Sigmoid colon (tissue), 7 donors: ENCODE measurements around the gene CAND1. TPM values are rescaled to one million over a fixed set of nuclear protein-coding genes. Genes with fewer than 3 reads are reported as not detected.

Experiments
- DNase-seq: peaks from one replicate; pipeline ENCODE4 v3.0.0-alpha.2; 2019
- H3K27ac ChIP-seq, 4 donors: fragments of 200-600 bp; sonication (generic); one replicate each; pipeline ENCODE4 v1.5.1; 2016 to 2019; ENCODE audit warnings: mild to moderate bottlenecking in 1 of 4
- H3K27me3 ChIP-seq, 3 donors: fragments of 200-600 bp; sonication (generic); one replicate each; pipeline ENCODE4 v1.5.1; 2019; ENCODE audit warnings: mild to moderate bottlenecking in 1 of 3
- H3K36me3 ChIP-seq, 4 donors: fragments of 200-600 bp; sonication (generic); one replicate each; pipeline ENCODE4 v1.5.1; 2016 to 2019
- H3K4me1 ChIP-seq, 4 donors: fragments of 200-600 bp; sonication (generic); one replicate each; pipeline ENCODE4 v1.5.1; 2017 to 2019
- H3K4me3 ChIP-seq, 4 donors: fragments of 200-600 bp; sonication (generic); one replicate each; pipeline ENCODE4 v1.5.1; 2017 to 2019; ENCODE audit warnings: mild to moderate bottlenecking in 2 of 4, moderate library complexity in 1 of 4
- H3K9me3 ChIP-seq, 4 donors: fragments of 200-600 bp in 3 of 4; sonication (generic) in 3 of 4; one replicate each; pipeline versions ENCODE4 v1.5.1 to v1.6.1; 2013 to 2019
- CTCF ChIP-seq, 4 experiments: fragments of 450-650 bp in 3 of 4; fragments of 200-600 bp in 1 of 4; IDR thresholded peaks; one replicate each; pipeline ENCODE4 v1.5.1; 2016 to 2019; ENCODE audit warnings: antibody characterized with exemption in 4 of 4, mild to moderate bottlenecking in 3 of 4, moderate library complexity in 2 of 4
- EP300 ChIP-seq, 4 donors: sonication (generic); formaldehyde crosslinking; IDR thresholded peaks; one replicate each; pipeline ENCODE4 v1.6.1; 2017; ENCODE audit warnings: antibody characterized with exemption in 4 of 4
- POLR2A ChIP-seq, 2 donors: fragments of 450-650 bp; IDR thresholded peaks; one replicate each; pipeline ENCODE4 v1.6.1; 2016; ENCODE audit warnings: antibody characterized with exemption in 2 of 2, mild to moderate bottlenecking in 2 of 2, moderate library complexity in 2 of 2
- POLR2AphosphoS5 ChIP-seq, 4 donors: sonication (generic); formaldehyde crosslinking; IDR thresholded peaks; one replicate each; pipeline ENCODE4 v1.6.1; 2017; ENCODE audit warnings: antibody characterized with exemption in 4 of 4
- WGBS, 2 donors: extraction: QIAGEN DNeasy Blood & Tissue Kit; methylation state at CpG; one replicate each; pipeline ENCODE4 v1.1.7; 2013; 5-methylcytosine and 5-hydroxymethylcytosine counted together
- intact Hi-C: fragments of 100-400 bp; cut with DNase I; formaldehyde crosslinking; loops from one replicate; pipeline ENCODE4 v1.15.1; 2023
- polyA plus RNA-seq, 3 donors: library from polyadenylated mRNA; stranded (reverse); fragments of 200-250 nt; gene quantifications; one replicate each; pipeline ENCODE4 v1.2.3, GENCODE V29; 2013
- total RNA-seq, 4 donors: library from RNA; depleted of rRNA; stranded (reverse); fragments of >200 nt; gene quantifications; one replicate each; pipeline ENCODE4 v1.1.0, GENCODE V29; 2016
- donor health status: healthy with polysubstance abuse.
- donor health status: Bipolar disorder and iron deficiency.
- donor health status: healthy.

The CAND1 gene
- total and polyA plus RNA-seq, 7 donors, result 10.2 to 86.5 (median 63.0) TPM

GRCh38 chr12:67348683-67349082 is 79.5 kb downstream of the CAND1 start:
- intact Hi-C loops, result no loop called here
- DNase-seq, result no peak
- TF ChIP-seq EP300 (IDR thresholded peaks at IDR 0.05) (no peak), POLR2AphosphoS5 (IDR thresholded peaks at IDR 0.05) (no peak), CTCF (IDR thresholded peaks at IDR 0.05) (no peak), POLR2A (IDR thresholded peaks at IDR 0.05) (no peak)
- WGBS, 2 donors, result 90 to 91% methylated on average over 2 of the region's 2 CpGs
- no peaks in the 10 kb centered on the region for H3K36me3 ChIP-seq
- H3K4me3 ChIP-seq, result no peak overlapping the region
- no peaks in the 10 kb centered on the region for H3K4me1 ChIP-seq
- H3K27ac ChIP-seq, result no peak overlapping the region
- no peaks in the 10 kb centered on the region for H3K9me3 ChIP-seq
- no peaks in the 10 kb centered on the region for H3K27me3 ChIP-seq

DNA sequence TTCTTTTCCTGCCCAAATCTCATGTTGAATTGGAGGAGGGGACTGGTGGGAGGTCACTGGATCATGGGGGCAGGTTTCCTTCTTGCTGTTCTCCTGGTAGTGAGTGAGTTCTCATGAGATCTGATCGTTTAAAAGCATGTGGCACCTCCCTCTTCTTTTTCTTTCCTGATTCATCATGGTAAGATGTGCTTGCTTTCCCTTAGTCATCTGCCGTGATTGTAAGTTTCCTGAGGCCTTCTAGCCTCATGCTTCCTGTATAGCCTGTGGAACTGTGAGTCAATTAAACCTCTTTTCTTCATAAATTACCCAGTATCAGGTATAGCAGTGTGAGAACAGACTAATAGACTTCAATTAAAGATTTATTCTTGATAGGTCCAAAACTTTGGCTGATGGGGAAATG is 83.5 kb downstream of the CAND1 start:
- intact Hi-C loops, result loop anchor here (10.0 kb wide), 1 partner anchor 692 kb away; no protein-coding TSS in a partner anchor
- H3K27ac ChIP-seq, result no peak overlapping the region
- H3K4me1 ChIP-seq, result peaks cover 0 to 26% (median 2%) of the 10 kb centered on the region in 4 donors
- no peak overlapping the region for H3K4me3 ChIP-seq
- DNase-seq, result no peak
- WGBS, 2 donors, result 54 to 59% methylated on average over 2 of the region's 2 CpGs
- no peaks in the 10 kb centered on the region for H3K9me3 ChIP-seq
- H3K27me3 ChIP-seq, result no peaks in the 10 kb centered on the region
- TF ChIP-seq EP300 (IDR thresholded peaks at IDR 0.05) (no peak), POLR2A (IDR thresholded peaks at IDR 0.05) (no peak), POLR2AphosphoS5 (IDR thresholded peaks at IDR 0.05) (no peak), CTCF (IDR thresholded peaks at IDR 0.05) (no peak)
- no peaks in the 10 kb centered on the region for H3K36me3 ChIP-seq

DNA sequence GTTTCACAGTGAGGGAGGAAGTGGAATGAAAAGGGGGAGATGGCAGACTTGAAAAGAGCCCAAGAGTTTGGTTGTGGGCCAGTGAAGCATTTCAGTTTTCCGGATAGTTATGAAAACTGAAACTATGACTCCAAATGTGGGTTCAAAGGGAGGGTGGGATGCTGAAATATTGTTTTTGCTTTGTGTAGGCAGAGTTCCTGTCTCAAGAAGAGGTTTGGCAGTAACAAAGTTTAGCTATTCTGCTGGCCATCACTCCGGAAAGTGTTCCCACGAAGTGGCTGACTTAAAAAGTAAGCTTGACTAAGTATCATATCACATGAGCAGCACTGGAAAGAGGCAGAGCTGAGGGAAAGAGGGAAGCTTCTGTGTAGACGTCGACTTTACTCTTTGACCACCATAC is 85.2 kb downstream of the CAND1 start:
- H3K9me3 ChIP-seq, result no peaks in the 10 kb centered on the region
- peaks cover 0 to 41% (median 2%) of the 10 kb centered on the region in 4 donors for H3K4me1 ChIP-seq
- WGBS, 2 donors, result 52 to 62% methylated on average over 5 of the region's 5 CpGs
- H3K36me3 ChIP-seq, result no peaks in the 10 kb centered on the region
- H3K27me3 ChIP-seq, result no peaks in the 10 kb centered on the region
- H3K27ac ChIP-seq, result peak overlapping the region in 1 of 4 donors; percentile 9
- H3K4me3 ChIP-seq, result no peak overlapping the region
- no peak for TF ChIP-seq EP300 (IDR thresholded peaks at IDR 0.05)
- intact Hi-C loops, result loop anchor here (10.0 kb wide), 1 partner anchor 690 kb away; no protein-coding TSS in a partner anchor
- DNase-seq, result no peak

DNA sequence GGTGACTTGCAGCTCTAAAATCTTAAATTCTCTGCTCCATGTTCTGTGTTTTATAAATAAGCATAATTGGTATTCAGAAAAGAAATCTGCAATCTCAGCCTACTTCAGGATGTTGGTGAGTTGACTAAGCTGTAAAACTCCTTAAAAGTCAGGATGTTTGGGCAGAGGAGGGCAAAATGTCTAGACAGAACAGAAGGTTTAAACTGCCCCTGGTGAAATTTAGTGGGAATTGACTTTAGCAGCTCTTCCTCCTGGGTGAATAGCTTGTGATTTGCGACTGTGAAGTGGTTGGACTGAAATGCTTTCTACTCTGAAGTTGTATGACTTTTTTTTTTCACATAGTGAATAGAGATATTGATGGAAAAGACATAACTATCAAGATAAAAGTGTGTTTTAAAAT is 85.8 kb downstream of the CAND1 start:
- no peak for TF ChIP-seq POLR2A (IDR thresholded peaks at IDR 0.05)
- TF ChIP-seq EP300 (IDR thresholded peaks at IDR 0.05), result no peak
- TF ChIP-seq CTCF (IDR thresholded peaks at IDR 0.05), result no peak
- TF ChIP-seq POLR2AphosphoS5 (IDR thresholded peaks at IDR 0.05), result no peak
- intact Hi-C loops, result loop anchor here (5.0 to 10.0 kb wide), 2 partner anchors 292 to 690 kb away; partner anchors contain the start of gene DYRK2
- DNase-seq, result no peak
- H3K36me3 ChIP-seq, result no peaks in the 10 kb centered on the region
- no peaks in the 10 kb centered on the region for H3K9me3 ChIP-seq
- peaks cover 0 to 41% (median 2%) of the 10 kb centered on the region in 4 donors for H3K4me1 ChIP-seq
- no peak overlapping the region for H3K4me3 ChIP-seq
- H3K27ac ChIP-seq, result peak overlapping the region in 1 of 4 donors; percentile 9
- no peaks in the 10 kb centered on the region for H3K27me3 ChIP-seq
- WGBS, 2 donors, result 89 to 90% methylated on average over 1 of the region's 1 CpG

DNA sequence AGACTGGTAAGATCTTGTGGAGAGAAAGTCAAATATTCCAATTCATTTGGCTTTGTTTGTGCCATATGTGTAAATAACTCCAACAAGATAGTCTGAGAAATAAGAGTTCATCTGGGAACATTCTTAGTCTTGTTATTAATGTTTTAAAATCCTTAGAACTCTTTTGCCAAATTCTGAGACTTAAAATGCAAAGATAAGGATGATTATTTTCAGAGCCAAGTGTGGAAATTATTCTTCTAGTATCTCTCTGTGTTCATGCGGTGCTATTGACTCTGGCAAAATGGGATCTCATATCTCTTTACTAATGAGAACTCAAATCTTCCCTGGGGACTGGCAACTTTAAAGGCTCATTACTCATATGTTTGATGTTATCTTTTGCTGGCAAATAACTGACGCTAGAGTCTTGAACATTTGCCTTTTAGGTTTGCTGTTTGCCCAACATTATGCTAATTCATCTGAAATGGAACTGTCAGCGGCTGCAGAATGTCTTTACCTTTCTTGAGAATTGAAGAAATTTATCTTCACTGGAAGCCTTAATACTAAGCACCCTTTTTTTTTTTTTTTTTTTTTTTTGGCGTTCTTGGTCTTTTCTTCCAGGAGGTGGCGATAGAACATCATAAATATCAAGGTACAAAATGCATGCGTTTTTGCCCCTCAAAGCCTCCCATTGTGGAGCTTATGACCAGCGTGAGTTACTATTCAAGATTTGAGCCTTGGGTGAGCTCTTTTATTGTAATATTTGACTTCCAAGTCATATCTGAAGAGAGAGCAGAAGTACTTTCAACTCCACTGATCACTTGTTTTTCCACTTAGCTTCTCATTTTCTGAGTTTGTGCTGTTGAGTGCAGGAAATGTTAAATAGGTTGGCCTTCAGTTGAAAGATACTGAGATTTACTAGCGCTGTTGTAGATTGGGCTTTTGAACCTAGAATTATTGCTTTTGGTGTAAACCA is 86.5 kb downstream of the CAND1 start:
- Histone ChIP-seq H3K9me3 (no peaks in the 10 kb centered on the region), H3K27ac (peak overlapping the region in 1 of 4 donors; percentile 42), H3K36me3 (no peaks in the 10 kb centered on the region), H3K4me3 (no peak overlapping the region), H3K4me1 (peaks cover 0 to 41% (median 2%) of the 10 kb centered on the region in 4 donors), H3K27me3 (no peaks in the 10 kb centered on the region)
- intact Hi-C loops, result loop anchor here (1.0 to 10.0 kb wide), 4 partner anchors 85 to 689 kb away; partner anchors contain the start of gene DYRK2
- WGBS, 2 donors, result 7 to 18% methylated on average over 8 of the region's 8 CpGs
- TF ChIP-seq EP300 (IDR thresholded peaks at IDR 0.05) (no peak), POLR2AphosphoS5 (IDR thresholded peaks at IDR 0.05) (no peak), CTCF (IDR thresholded peaks at IDR 0.05) (peak in 3 of 4 experiments; percentile 14 to 48 (median 18)), POLR2A (IDR thresholded peaks at IDR 0.05) (no peak)
- no peak for DNase-seq
